IPS-15b (cell line): Measurements from ENCODE around the gene CLOCK.

Source experiments
- H3K27me3 ChIP-seq: one replicate; pipeline ENCODE4 v1.6.1; 2013; ENCODE audit warnings: low read length; ENCODE audit not compliant: control insufficient read depth, insufficient read depth
- H3K36me3 ChIP-seq: one replicate; pipeline ENCODE4 v1.6.1; 2013; ENCODE audit warnings: low read length; ENCODE audit not compliant: control insufficient read depth, insufficient read depth
- H3K4me1 ChIP-seq: one replicate; pipeline ENCODE4 v1.6.1; 2013; ENCODE audit warnings: mild to moderate bottlenecking, low read length; ENCODE audit not compliant: control insufficient read depth, insufficient read depth
- H3K4me3 ChIP-seq: one replicate; pipeline ENCODE4 v1.5.1; 2013; ENCODE audit warnings: low read depth, low read length
- H3K9ac ChIP-seq: one replicate; pipeline ENCODE4 v1.6.1; 2013; ENCODE audit warnings: low read depth, mild to moderate bottlenecking, low read length
- H3K9me3 ChIP-seq: one replicate; pipeline ENCODE4 v1.6.1; 2013; ENCODE audit warnings: mild to moderate bottlenecking, low read length; ENCODE audit not compliant: control insufficient read depth, insufficient read depth

CLOCK gene

DNA sequence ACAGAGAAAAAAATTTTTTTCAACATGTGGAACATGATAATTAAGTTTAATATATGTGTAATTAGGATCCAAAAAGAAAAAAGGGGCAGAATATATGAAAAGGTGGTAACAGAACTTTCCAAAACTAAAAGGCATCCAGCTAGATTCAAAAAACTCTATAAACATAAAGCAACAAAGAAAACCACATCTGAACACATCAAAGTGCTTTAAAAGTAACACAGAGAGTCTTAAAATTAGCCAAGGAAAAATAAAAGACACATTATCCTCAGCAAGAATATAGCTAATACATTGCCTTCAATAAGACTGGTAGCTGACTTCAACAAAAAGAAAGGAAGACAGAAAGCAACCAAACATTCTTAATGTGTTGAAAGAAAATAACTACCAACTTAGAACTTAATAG, 8.2 kb downstream of the CLOCK start:
- Histone ChIP-seq H3K9me3 (no peaks in the 10 kb centered on the region), H3K36me3 (no peaks in the 10 kb centered on the region), H3K9ac (no peak overlapping the region)

GRCh38 chr4:55534306-55534705, 12.4 kb downstream of the CLOCK start:
- H3K9me3 ChIP-seq, result no peaks in the 10 kb centered on the region

More for the DNA sequence above, 8.2 kb downstream of the CLOCK start:
- Histone ChIP-seq H3K4me1 (peaks cover 7% of the 10 kb centered on the region), H3K27me3 (no peaks in the 10 kb centered on the region), H3K4me3 (no peak overlapping the region)

GRCh38 chr4:55530691-55531090, 16.0 kb downstream of the CLOCK start:
- Histone ChIP-seq H3K4me3 (no peak overlapping the region), H3K9ac (no peak overlapping the region), H3K4me1 (peaks cover 12% of the 10 kb centered on the region), H3K36me3 (no peaks in the 10 kb centered on the region), H3K9me3 (no peaks in the 10 kb centered on the region), H3K27me3 (no peaks in the 10 kb centered on the region)

More at GRCh38 chr4:55534306-55534705, 12.4 kb downstream of the CLOCK start:
- no peaks in the 10 kb centered on the region for H3K27me3 ChIP-seq
- H3K36me3 ChIP-seq, result no peaks in the 10 kb centered on the region
- no peak overlapping the region for H3K9ac ChIP-seq
- peaks cover 7% of the 10 kb centered on the region for H3K4me1 ChIP-seq
- H3K4me3 ChIP-seq, result no peak overlapping the region

DNA sequence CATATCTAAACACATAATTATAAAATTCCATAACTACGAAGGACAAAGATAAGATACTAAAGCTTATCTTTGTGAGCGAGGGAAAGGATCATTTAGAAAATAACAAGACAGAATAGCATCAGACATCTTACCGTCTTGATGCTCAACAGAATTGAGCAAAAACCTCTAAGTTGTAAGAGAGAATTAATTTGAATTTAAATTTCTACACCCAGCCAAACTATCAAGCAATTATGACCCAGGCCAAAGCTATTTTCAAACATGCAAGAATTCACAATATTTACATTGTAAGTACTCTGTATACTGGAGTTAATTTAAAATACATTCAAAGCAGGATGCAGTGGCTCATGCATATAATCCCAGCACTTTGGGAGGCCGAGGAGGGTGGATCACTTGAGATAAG, 16.5 kb downstream of the CLOCK start:
- peaks cover 12% of the 10 kb centered on the region for H3K4me1 ChIP-seq
- no peak overlapping the region for H3K4me3 ChIP-seq
- H3K27me3 ChIP-seq, result no peaks in the 10 kb centered on the region
- no peak overlapping the region for H3K9ac ChIP-seq
- H3K9me3 ChIP-seq, result no peaks in the 10 kb centered on the region
- no peaks in the 10 kb centered on the region for H3K36me3 ChIP-seq

DNA sequence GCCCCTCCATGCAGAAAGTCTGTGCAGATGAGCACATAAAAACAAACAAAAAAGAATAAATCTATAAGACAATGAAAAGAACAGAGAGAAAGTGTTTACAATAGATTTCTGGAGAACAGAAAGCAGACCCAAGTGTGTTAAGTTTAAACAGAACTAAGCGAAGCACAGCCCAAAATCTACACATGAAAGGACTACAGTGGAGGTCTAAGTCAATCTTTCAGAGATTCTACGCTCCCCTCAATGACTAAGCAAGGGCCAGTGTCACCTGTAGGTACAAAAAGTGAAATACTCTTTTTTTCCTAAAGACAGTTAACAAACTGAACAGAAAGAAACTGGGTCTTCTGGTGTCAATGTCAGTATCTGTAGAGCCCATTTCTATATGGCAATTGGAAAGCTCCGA, 18.2 kb downstream of the CLOCK start:
- no peak overlapping the region for H3K9ac ChIP-seq
- H3K36me3 ChIP-seq, result no peaks in the 10 kb centered on the region
- H3K9me3 ChIP-seq, result no peaks in the 10 kb centered on the region
- H3K4me1 ChIP-seq, result peaks cover 12% of the 10 kb centered on the region
- H3K27me3 ChIP-seq, result no peaks in the 10 kb centered on the region
- no peak overlapping the region for H3K4me3 ChIP-seq

DNA sequence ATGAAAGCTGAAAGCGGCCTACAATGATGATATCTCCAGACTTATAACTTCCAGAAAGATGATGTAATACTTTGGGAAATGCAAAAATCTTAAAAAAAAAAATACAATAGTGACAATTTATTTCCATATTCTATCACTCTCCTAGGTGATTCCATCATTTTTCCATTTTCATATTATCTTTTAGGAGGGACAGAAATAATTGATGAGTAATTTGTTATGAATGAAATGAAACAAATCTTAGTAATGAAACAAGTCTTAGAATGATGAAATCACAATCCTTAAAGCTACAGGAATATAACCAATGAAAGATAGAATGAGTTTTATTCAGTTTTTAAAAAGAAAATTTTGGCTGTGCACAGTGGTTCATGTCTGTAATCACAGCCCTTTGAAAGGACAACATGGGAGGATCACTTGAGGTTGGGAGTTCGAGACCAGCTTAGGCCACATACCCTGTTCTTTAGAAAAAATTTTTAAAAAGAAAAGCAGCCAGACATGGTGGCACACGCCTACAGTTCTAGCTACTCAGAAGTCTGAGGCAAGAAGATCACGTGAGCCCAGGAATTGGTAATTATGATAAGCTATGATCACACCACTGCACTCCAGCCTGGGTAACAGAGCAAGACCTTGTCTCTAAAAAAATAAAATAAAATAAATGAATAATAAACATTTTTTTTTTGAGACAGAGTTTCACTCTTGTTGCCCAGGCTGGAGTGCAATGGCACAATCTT, 21.7 kb downstream of the CLOCK start:
- H3K4me3 ChIP-seq, result no peak overlapping the region
- no peak overlapping the region for H3K9ac ChIP-seq
- H3K36me3 ChIP-seq, result no peaks in the 10 kb centered on the region
- H3K4me1 ChIP-seq, result peaks cover 10% of the 10 kb centered on the region
- no peaks in the 10 kb centered on the region for H3K9me3 ChIP-seq
- no peaks in the 10 kb centered on the region for H3K27me3 ChIP-seq

DNA sequence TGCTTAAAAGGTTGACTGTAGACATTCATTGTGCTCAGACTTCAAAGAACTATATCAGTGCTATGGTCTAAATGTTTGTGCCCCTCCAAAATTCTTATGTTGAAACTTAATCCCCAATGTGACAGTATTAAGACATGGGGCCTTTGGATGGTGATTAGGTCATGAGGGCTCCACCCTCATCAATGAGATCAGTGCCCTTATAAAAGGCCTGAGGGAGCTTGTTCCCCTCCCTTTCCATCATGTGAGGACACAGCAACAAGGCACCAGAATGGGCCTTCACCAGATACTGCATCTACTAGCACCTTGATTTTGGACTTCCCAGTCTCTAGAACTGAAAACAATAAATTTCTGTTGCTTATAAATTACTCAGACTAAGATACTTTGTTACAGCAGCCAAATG, 28.3 kb downstream of the CLOCK start:
- Histone ChIP-seq H3K4me1 (peaks cover 3% of the 10 kb centered on the region), H3K36me3 (no peaks in the 10 kb centered on the region), H3K4me3 (no peak overlapping the region), H3K27me3 (no peaks in the 10 kb centered on the region), H3K9ac (no peak overlapping the region), H3K9me3 (no peaks in the 10 kb centered on the region)

DNA sequence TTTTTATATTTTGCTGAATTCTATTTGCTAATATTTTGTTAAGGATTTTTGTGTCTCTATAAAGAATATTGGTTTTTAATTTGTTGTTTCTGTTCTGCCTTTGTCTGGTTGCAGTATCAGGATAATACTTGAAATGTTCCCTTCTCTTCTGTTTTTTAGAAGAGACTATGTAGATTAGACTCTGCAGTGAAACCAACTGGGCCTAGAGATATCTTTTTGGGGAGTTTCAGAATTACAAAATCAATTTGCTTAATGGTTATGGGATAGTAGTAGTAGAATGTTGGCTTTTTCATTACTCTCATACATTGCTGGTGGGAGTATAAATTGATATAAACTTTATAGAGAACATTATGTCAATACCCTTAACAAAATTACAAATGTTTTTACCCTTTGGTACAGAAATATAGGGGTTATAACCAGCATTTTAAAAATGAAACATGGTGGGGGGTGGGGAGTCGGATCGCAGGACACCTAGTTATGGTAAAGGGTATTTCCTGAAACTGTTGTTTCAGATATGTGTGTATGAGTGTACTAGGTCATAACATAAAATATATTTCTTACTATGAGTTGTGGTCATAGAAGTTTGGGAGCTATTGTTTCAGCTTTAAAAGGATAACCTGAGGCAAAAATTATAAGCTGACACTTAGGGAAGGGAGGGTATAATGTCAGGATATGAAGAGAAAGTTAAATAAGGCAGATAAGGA, 29.0 kb downstream of the CLOCK start:
- H3K4me3 ChIP-seq, result no peak overlapping the region
- no peak overlapping the region for H3K9ac ChIP-seq
- H3K27me3 ChIP-seq, result no peaks in the 10 kb centered on the region
- peaks cover 3% of the 10 kb centered on the region for H3K4me1 ChIP-seq
- H3K9me3 ChIP-seq, result no peaks in the 10 kb centered on the region
- H3K36me3 ChIP-seq, result no peaks in the 10 kb centered on the region

GRCh38 chr4:55512922-55513571, 33.7 kb downstream of the CLOCK start:
- Histone ChIP-seq H3K4me1 (no peaks in the 10 kb centered on the region), H3K9ac (no peak overlapping the region), H3K27me3 (no peaks in the 10 kb centered on the region), H3K9me3 (no peaks in the 10 kb centered on the region), H3K4me3 (no peak overlapping the region), H3K36me3 (no peaks in the 10 kb centered on the region)

DNA sequence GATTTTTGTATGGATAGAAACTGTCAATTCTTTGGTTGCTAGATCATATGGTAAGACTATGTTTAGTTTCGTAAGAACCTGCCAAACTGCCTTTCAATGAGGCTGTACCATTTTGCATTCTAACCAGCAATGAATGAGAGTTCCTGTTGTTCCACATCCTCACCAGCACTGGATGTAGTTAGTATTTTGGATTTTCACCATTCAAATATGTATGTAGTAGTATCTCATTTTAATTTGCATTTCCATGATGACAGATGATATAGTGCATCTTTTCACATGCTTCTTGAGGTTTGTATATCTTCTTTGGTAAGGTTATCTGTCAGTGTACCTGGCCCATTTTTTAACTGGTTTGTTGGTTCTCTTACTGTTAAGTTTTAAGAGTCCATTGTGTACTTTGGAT, 34.6 kb downstream of the CLOCK start:
- H3K36me3 ChIP-seq, result no peaks in the 10 kb centered on the region
- H3K4me1 ChIP-seq, result no peaks in the 10 kb centered on the region

GRCh38 chr4:55510685-55511084, 36.0 kb downstream of the CLOCK start:
- no peaks in the 10 kb centered on the region for H3K36me3 ChIP-seq
- H3K9ac ChIP-seq, result no peak overlapping the region
- H3K27me3 ChIP-seq, result no peaks in the 10 kb centered on the region
- H3K9me3 ChIP-seq, result no peaks in the 10 kb centered on the region
- no peaks in the 10 kb centered on the region for H3K4me1 ChIP-seq
- H3K4me3 ChIP-seq, result no peak overlapping the region

More for the DNA sequence above, 34.6 kb downstream of the CLOCK start:
- no peak overlapping the region for H3K4me3 ChIP-seq
- H3K9me3 ChIP-seq, result no peaks in the 10 kb centered on the region
- H3K27me3 ChIP-seq, result no peaks in the 10 kb centered on the region
- no peak overlapping the region for H3K9ac ChIP-seq

DNA sequence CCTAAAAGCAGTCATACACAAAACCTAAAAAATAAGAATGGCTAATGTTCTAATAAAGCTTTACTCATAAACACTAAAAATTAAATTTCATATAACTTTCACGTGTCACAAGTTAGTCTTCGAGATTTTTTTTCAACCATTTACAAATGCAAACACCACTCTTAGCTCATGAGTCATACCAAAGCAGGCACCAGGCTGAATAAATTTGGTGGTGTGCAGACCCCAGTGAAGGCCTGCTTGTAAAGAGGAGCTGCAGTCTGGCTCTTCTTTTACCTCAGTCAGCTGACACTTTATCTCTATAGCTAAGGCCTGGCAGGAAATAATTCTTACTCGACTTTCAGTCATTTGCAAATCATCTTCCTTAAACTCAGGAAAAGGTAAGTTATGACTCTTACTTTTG, 37.4 kb downstream of the CLOCK start:
- no peak overlapping the region for H3K4me3 ChIP-seq
- H3K36me3 ChIP-seq, result no peaks in the 10 kb centered on the region
- H3K9ac ChIP-seq, result no peak overlapping the region
- no peaks in the 10 kb centered on the region for H3K9me3 ChIP-seq
- H3K4me1 ChIP-seq, result no peaks in the 10 kb centered on the region
- H3K27me3 ChIP-seq, result no peaks in the 10 kb centered on the region
